Measurements from ENCODE around the gene BACH2. TPM values are rescaled to one million over a fixed set of nuclear protein-coding genes. Genes with fewer than 3 reads are reported as not detected.

The BACH2 gene
- total and polyA plus RNA-seq, 2 experiments from 2014 or later: 1.6 to 5.7 TPM

DNA sequence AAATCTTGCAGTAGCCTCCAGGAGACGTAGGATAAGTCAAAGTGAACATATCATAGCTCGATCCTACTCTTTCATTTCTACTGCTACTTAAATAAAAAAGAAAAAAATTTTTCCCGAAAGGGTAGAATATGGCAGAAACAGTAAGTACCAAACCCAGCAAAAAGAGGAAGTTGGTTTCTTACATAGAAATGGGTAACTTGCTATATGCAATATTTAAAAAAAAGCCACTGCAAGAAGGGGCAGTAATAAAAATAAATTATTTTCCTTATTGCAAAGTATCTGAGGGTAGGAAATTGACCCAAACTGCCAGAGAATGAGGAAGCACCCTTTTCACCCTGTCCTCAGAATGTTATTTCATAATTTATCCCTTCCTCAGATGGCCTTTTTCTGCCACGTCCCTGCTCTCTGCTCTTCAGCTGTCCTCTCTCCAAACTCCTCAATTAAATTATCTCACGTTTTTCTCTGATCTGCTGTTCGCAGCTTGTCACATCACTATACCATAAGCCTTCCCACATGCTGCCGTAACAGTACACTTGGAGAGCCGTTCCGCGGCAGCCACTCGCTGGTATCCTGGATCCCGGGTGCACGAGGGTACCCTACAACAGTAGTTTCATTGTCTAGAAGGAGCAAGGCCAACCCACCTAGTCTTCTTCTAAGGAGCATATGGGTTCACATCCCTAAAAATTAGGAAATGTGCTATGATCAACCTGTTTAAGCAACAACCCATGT is 149.6 kb downstream of the BACH2 start (continued):
- TF ChIP-seq, protein P1, sequence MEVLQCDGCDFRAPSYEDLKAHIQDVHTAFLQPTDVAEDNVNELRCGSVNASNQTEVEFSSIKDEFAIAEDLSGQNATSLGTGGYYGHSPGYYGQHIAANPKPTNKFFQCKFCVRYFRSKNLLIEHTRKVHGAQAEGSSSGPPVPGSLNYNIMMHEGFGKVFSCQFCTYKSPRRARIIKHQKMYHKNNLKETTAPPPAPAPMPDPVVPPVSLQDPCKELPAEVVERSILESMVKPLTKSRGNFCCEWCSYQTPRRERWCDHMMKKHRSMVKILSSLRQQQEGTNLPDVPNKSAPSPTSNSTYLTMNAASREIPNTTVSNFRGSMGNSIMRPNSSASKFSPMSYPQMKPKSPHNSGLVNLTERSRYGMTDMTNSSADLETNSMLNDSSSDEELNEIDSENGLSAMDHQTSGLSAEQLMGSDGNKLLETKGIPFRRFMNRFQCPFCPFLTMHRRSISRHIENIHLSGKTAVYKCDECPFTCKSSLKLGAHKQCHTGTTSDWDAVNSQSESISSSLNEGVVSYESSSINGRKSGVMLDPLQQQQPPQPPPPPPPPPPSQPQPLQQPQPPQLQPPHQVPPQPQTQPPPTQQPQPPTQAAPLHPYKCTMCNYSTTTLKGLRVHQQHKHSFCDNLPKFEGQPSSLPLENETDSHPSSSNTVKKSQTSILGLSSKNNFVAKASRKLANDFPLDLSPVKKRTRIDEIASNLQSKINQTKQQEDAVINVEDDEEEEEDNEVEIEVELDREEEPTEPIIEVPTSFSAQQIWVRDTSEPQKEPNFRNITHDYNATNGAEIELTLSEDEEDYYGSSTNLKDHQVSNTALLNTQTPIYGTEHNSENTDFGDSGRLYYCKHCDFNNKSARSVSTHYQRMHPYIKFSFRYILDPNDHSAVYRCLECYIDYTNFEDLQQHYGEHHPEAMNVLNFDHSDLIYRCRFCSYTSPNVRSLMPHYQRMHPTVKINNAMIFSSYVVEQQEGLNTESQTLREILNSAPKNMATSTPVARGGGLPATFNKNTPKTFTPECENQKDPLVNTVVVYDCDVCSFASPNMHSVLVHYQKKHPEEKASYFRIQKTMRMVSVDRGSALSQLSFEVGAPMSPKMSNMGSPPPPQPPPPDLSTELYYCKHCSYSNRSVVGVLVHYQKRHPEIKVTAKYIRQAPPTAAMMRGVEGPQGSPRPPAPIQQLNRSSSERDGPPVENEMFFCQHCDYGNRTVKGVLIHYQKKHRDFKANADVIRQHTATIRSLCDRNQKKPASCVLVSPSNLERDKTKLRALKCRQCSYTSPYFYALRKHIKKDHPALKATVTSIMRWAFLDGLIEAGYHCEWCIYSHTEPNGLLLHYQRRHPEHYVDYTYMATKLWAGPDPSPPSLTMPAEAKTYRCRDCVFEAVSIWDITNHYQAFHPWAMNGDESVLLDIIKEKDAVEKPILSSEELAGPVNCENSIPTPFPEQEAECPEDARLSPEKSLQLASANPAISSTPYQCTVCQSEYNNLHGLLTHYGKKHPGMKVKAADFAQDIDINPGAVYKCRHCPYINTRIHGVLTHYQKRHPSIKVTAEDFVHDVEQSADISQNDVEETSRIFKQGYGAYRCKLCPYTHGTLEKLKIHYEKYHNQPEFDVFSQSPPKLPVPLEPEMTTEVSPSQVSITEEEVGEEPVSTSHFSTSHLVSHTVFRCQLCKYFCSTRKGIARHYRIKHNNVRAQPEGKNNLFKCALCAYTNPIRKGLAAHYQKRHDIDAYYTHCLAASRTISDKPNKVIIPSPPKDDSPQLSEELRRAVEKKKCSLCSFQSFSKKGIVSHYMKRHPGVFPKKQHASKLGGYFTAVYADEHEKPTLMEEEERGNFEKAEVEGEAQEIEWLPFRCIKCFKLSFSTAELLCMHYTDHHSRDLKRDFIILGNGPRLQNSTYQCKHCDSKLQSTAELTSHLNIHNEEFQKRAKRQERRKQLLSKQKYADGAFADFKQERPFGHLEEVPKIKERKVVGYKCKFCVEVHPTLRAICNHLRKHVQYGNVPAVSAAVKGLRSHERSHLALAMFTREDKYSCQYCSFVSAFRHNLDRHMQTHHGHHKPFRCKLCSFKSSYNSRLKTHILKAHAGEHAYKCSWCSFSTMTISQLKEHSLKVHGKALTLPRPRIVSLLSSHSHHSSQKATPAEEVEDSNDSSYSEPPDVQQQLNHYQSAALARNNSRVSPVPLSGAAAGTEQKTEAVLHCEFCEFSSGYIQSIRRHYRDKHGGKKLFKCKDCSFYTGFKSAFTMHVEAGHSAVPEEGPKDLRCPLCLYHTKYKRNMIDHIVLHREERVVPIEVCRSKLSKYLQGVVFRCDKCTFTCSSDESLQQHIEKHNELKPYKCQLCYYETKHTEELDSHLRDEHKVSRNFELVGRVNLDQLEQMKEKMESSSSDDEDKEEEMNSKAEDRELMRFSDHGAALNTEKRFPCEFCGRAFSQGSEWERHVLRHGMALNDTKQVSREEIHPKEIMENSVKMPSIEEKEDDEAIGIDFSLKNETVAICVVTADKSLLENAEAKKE (CRISPR knock-in tag; IDR thresholded peaks at IDR 0.05): no peak
- TF ChIP-seq NANOG (IDR thresholded peaks at IDR 0.05; ENCODE audit: borderline replicate concordance): no peak

DNA sequence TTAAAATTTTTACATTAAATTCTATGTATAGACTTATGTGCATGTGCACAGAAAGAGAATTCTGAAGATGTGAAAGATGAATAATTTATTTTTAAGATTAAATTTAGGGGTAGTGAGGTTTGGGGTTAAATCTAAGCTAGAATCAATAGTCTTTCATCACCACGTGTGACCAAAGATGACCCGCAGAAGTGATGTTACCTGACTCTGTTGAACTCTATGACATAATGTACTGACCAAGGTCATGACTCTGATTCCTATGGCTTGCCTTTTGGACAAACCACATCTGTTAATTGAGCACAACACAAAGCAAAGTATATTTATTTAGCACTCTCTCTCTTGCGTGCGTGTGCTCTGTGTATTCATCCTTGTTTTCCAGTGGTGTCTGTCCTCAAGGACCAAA is 150.6 kb downstream of the BACH2 start:
- Histone ChIP-seq H3K4me2 (no peak overlapping the region), H2AFZ (no peak overlapping the region), H3K27ac (ENCODE audit: low read depth) (no peak overlapping the region), H3K36me3 (ENCODE audit: insufficient read depth) (no peaks in the 10 kb centered on the region), H3K4me1 (ENCODE audit: insufficient read depth) (no peaks in the 10 kb centered on the region), H3K79me2 (replicated peaks; ENCODE audit: insufficient read depth) (no peaks in the 10 kb centered on the region), H3K4me3 (no peak overlapping the region), H3F3A (replicated peaks; ENCODE audit: low read depth) (no peaks in the 10 kb centered on the region), H3K27me3 (ENCODE audit: insufficient read depth) (no peaks in the 10 kb centered on the region), H3K9me2 (ENCODE audit: insufficient read depth) (no peaks in the 10 kb centered on the region), H4K20me1 (replicated peaks; ENCODE audit: insufficient read depth) (no peaks in the 10 kb centered on the region)
- H3K9me3 Mint-ChIP-seq: no peaks in the 10 kb centered on the region
- H3K27me3 Mint-ChIP-seq (ENCODE audit: insufficient read depth, low read depth, poor library complexity): no peaks in the 10 kb centered on the region
- ATAC-seq (no peak), DNase-seq (ENCODE audit: low spot score) (no peak)
- H3K36me3 Mint-ChIP-seq (ENCODE audit: low read depth): no peaks in the 10 kb centered on the region
- H3K4me1 Mint-ChIP-seq: no peaks in the 10 kb centered on the region
- H3K27ac Mint-ChIP-seq: no peak overlapping the region
- H3K4me3 Mint-ChIP-seq: no peak overlapping the region
- no peak for TF ChIP-seq EZH2phosphoT487 (IDR thresholded peaks at IDR 0.05; ENCODE audit: unreplicated experiment)
- TF ChIP-seq, protein P2, sequence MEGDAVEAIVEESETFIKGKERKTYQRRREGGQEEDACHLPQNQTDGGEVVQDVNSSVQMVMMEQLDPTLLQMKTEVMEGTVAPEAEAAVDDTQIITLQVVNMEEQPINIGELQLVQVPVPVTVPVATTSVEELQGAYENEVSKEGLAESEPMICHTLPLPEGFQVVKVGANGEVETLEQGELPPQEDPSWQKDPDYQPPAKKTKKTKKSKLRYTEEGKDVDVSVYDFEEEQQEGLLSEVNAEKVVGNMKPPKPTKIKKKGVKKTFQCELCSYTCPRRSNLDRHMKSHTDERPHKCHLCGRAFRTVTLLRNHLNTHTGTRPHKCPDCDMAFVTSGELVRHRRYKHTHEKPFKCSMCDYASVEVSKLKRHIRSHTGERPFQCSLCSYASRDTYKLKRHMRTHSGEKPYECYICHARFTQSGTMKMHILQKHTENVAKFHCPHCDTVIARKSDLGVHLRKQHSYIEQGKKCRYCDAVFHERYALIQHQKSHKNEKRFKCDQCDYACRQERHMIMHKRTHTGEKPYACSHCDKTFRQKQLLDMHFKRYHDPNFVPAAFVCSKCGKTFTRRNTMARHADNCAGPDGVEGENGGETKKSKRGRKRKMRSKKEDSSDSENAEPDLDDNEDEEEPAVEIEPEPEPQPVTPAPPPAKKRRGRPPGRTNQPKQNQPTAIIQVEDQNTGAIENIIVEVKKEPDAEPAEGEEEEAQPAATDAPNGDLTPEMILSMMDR (conservative IDR thresholded peaks at IDR 0.05; ENCODE audit: low read depth in 2 of 2): no peak
- TF ChIP-seq ZNF331 (CRISPR knock-in tag; IDR thresholded peaks at IDR 0.05; ENCODE audit: low read depth): no peak
- TF ChIP-seq, protein P3, sequence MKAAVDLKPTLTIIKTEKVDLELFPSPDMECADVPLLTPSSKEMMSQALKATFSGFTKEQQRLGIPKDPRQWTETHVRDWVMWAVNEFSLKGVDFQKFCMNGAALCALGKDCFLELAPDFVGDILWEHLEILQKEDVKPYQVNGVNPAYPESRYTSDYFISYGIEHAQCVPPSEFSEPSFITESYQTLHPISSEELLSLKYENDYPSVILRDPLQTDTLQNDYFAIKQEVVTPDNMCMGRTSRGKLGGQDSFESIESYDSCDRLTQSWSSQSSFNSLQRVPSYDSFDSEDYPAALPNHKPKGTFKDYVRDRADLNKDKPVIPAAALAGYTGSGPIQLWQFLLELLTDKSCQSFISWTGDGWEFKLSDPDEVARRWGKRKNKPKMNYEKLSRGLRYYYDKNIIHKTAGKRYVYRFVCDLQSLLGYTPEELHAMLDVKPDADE (IDR thresholded peaks at IDR 0.05): no peak
- no peak for TF ChIP-seq CREB1 (CRISPR knock-in tag; IDR thresholded peaks at IDR 0.05; ENCODE audit: low read depth)
- no peak for TF ChIP-seq JUNB (IDR thresholded peaks at IDR 0.05; ENCODE audit: unreplicated experiment)
- TF ChIP-seq STAT1 (IDR thresholded peaks at IDR 0.05; ENCODE audit: unreplicated experiment): no peak
- no peak for TF ChIP-seq POLR2AphosphoS5 (IDR thresholded peaks at IDR 0.05; ENCODE audit: low read depth)
- TF ChIP-seq EZH2 (IDR thresholded peaks at IDR 0.05; ENCODE audit: low read depth, unreplicated experiment): no peak
- TF ChIP-seq, protein P4, sequence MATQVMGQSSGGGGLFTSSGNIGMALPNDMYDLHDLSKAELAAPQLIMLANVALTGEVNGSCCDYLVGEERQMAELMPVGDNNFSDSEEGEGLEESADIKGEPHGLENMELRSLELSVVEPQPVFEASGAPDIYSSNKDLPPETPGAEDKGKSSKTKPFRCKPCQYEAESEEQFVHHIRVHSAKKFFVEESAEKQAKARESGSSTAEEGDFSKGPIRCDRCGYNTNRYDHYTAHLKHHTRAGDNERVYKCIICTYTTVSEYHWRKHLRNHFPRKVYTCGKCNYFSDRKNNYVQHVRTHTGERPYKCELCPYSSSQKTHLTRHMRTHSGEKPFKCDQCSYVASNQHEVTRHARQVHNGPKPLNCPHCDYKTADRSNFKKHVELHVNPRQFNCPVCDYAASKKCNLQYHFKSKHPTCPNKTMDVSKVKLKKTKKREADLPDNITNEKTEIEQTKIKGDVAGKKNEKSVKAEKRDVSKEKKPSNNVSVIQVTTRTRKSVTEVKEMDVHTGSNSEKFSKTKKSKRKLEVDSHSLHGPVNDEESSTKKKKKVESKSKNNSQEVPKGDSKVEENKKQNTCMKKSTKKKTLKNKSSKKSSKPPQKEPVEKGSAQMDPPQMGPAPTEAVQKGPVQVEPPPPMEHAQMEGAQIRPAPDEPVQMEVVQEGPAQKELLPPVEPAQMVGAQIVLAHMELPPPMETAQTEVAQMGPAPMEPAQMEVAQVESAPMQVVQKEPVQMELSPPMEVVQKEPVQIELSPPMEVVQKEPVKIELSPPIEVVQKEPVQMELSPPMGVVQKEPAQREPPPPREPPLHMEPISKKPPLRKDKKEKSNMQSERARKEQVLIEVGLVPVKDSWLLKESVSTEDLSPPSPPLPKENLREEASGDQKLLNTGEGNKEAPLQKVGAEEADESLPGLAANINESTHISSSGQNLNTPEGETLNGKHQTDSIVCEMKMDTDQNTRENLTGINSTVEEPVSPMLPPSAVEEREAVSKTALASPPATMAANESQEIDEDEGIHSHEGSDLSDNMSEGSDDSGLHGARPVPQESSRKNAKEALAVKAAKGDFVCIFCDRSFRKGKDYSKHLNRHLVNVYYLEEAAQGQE (IDR thresholded peaks at IDR 0.05; ENCODE audit: unreplicated experiment): no peak

Data from GM23338 (cell line).